Peyer's patch (tissue), 4 donors: ENCODE results near the gene FOLR2.

ENCODE experiments used
- CTCF ChIP-seq, 6 experiments: fragments of 450-650 bp in 4 of 6; fragments of 200-600 bp in 2 of 6; sonication (generic) in 1 of 6; IDR thresholded peaks; one replicate each; pipeline ENCODE4 v1.5.1; 2017 to 2019; ENCODE audit warnings: antibody characterized with exemption in 6 of 6, mild to moderate bottlenecking in 3 of 6, moderate library complexity in 1 of 6
- POLR2A ChIP-seq, 2 donors: fragments of 450-650 bp; IDR thresholded peaks; one replicate each; pipeline ENCODE4 v1.5.1; 2017; ENCODE audit warnings: antibody characterized with exemption in 2 of 2, mild to moderate bottlenecking in 2 of 2, moderate library complexity in 2 of 2

- TF ChIP-seq CTCF (IDR thresholded peaks at IDR 0.05) (no peak), POLR2A (IDR thresholded peaks at IDR 0.05) (no peak)
These were observed 13.6 kb downstream of the FOLR2 start for GRCh38 chr11:72229925-72230763.
